CD4-positive, alpha-beta T cell (primary cell): ENCODE results near the gene SNX7. TPM values are rescaled to one million over a fixed set of nuclear protein-coding genes. Genes with fewer than 3 reads are reported as not detected.

Source experiments
- ATAC-seq: fragments of 200-7000 bp; cut with Tn5 transposase; one replicate; pipeline ENCODE4 v1.10.0; 2022; ENCODE audit warnings: mild to moderate bottlenecking; ENCODE audit not compliant: poor library complexity
- CTCF ChIA-PET: fragments of 350-600 bp; sonication (Branson Sonifier 250); formaldehyde crosslinking; loops from one replicate; lab custom pipeline; 2021; ENCODE audit warnings: antibody characterized with exemption, inconsistent platforms; lab: Charles Lee
- POLR2A ChIA-PET: fragments of 350-600 bp; sonication (Branson Sonifier 250); formaldehyde crosslinking; loops from one replicate; lab custom pipeline; 2021; ENCODE audit warnings: antibody characterized with exemption, inconsistent platforms; lab: Charles Lee
- DNase-seq, 14 experiments: peaks; one replicate each; pipeline ENCODE4 v3.0.0-alpha.2; 2013 to 2020; ENCODE audit warnings: mixed read lengths in 2 of 14
- H3K27ac ChIP-seq, 2 donors: one replicate each; pipeline versions ENCODE4 v1.5.1 to v1.7.0; 2013; ENCODE audit warnings: low read length in 2 of 2, low read depth in 1 of 2, mild to moderate bottlenecking in 1 of 2
- H3K27me3 ChIP-seq, 2 experiments: 1 replicate in 1 of 2; 2 replicates in 1 of 2; pipeline versions ENCODE4 v1.6.1 to v1.7.0; 2013; ENCODE audit warnings: low read length in 2 of 2, control low read depth in 1 of 2, mild to moderate bottlenecking in 1 of 2, moderate library complexity in 1 of 2; ENCODE audit not compliant: insufficient read depth in 2 of 2, control insufficient read depth in 1 of 2
- H3K36me3 ChIP-seq: one replicate; pipeline ENCODE4 v1.6.1; 2013; ENCODE audit warnings: low read length, control low read depth; ENCODE audit not compliant: insufficient read depth
- H3K4me1 ChIP-seq: one replicate; pipeline ENCODE4 v1.6.1; 2013; ENCODE audit warnings: low read length, control low read depth; ENCODE audit not compliant: insufficient read depth
- H3K4me3 ChIP-seq: one replicate; pipeline ENCODE4 v1.5.1; 2013; ENCODE audit warnings: mild to moderate bottlenecking, low read length, moderate library complexity
- H3K9me3 ChIP-seq, 2 experiments: 1 replicate in 1 of 2; 2 replicates in 1 of 2; pipeline versions ENCODE4 v1.6.1 to v1.7.0; 2013; ENCODE audit warnings: low read length in 2 of 2, mild to moderate bottlenecking in 2 of 2, control low read depth in 1 of 2, moderate library complexity in 1 of 2; ENCODE audit not compliant: control insufficient read depth in 1 of 2, insufficient read depth in 1 of 2
- H3K27ac Mint-ChIP-seq: one replicate; pipeline ENCODE4 v1.8.0; 2020; ENCODE audit warnings: mixed read lengths
- H3K27me3 Mint-ChIP-seq: one replicate; pipeline ENCODE4 v1.8.0; 2021; ENCODE audit warnings: mixed read lengths
- H3K36me3 Mint-ChIP-seq: one replicate; pipeline ENCODE4 v1.8.0; 2021; ENCODE audit warnings: low read depth, mixed read lengths
- H3K4me1 Mint-ChIP-seq: one replicate; pipeline ENCODE4 v1.8.0; 2021; ENCODE audit warnings: low read depth, mixed read lengths
- H3K4me3 Mint-ChIP-seq: one replicate; pipeline ENCODE4 v1.8.0; 2020; ENCODE audit warnings: mild to moderate bottlenecking, mixed read lengths
- H3K9me3 Mint-ChIP-seq: one replicate; pipeline ENCODE4 v1.8.0; 2020; ENCODE audit warnings: mixed read lengths
- CTCF ChIP-seq: fragments of 200-600 bp; IDR thresholded peaks from one replicate; pipeline ENCODE4 v1.8.0; 2022; ENCODE audit warnings: antibody characterized with exemption, mild to moderate bottlenecking
- intact Hi-C, 2 experiments: fragments of 100-400 bp; cut with DNase I in 1 of 2; cut with micrococcal nuclease in 1 of 2; formaldehyde crosslinking; loops; one replicate each; pipeline versions ENCODE4 v1.15.1 to v1.9.0; 2023 to 2025; cut with DNase I, micrococcal nuclease
- total RNA-seq, 174 experiments: library from RNA in 2 of 174; stranded (reverse) in 2 of 174; gene quantifications; one replicate each; pipeline ENCODE4 v1.2.3 and lab custom pipeline; 2021 to 2026

Gene SNX7
- total RNA-seq, 2 experiments from 2014 or later = not detected

DNA sequence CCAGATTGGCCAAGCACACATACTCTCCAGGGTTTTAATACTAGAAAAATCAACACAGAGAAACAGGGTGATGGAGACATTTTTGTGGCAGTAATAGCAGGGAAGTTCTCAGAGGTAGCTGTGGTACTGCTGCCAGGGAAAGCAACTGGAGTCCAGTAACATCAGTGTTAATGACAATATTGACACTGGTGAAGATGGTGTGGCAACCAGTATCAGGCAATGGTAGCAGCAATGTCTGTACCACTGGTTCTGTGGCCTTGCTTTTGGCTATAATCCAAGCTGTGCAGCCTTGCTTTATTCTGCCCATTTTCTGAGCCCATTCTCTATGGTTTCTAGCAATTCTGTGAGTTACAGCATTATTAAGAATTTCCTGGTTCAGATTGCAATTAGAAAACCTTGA lies 1.6 kb upstream of the SNX7 start:
- no peak overlapping the region for H3K27ac Mint-ChIP-seq
- H3K27me3 ChIP-seq = peaks cover 23 to 37% of the 10 kb centered on the region in 2 experiments
- no peak for TF ChIP-seq CTCF
- DNase-seq (no peak), ATAC-seq (no peak)
- peaks cover 56% of the 10 kb centered on the region for H3K27me3 Mint-ChIP-seq
- H3K4me3 Mint-ChIP-seq = no peak overlapping the region
- H3K4me1 Mint-ChIP-seq = peaks cover 18% of the 10 kb centered on the region
- CTCF ChIA-PET = no interaction called here
- no peak overlapping the region for H3K4me3 ChIP-seq
- POLR2A ChIA-PET = no interaction called here
- intact Hi-C loops = no loop called here
- H3K4me1 ChIP-seq = peaks cover 13% of the 10 kb centered on the region
- H3K9me3 ChIP-seq = peaks cover 0 to 3% of the 10 kb centered on the region in 2 experiments
- H3K27ac ChIP-seq = no peak overlapping the region
- H3K36me3 ChIP-seq = no peaks in the 10 kb centered on the region
- H3K36me3 Mint-ChIP-seq = no peaks in the 10 kb centered on the region
- peaks cover 2% of the 10 kb centered on the region for H3K9me3 Mint-ChIP-seq

- Mint-ChIP-seq H3K27ac (no peak overlapping the region), H3K4me3 (peak overlapping the region; percentile 68), H3K4me1 (peaks cover 18% of the 10 kb centered on the region), H3K36me3 (no peaks in the 10 kb centered on the region), H3K27me3 (peaks cover 63% of the 10 kb centered on the region), H3K9me3 (no peaks in the 10 kb centered on the region)
- peaks cover 23 to 37% of the 10 kb centered on the region in 2 experiments for H3K27me3 ChIP-seq
- H3K9me3 ChIP-seq = no peaks in the 10 kb centered on the region
- POLR2A ChIA-PET = no interaction called here
- H3K4me1 ChIP-seq = peaks cover 13% of the 10 kb centered on the region
- no peak for DNase-seq
- ATAC-seq = no peak
- H3K4me3 ChIP-seq = peak overlapping the region; percentile 31
- no peaks in the 10 kb centered on the region for H3K36me3 ChIP-seq
- CTCF ChIA-PET = no interaction called here
- intact Hi-C loops = no loop called here
- no peak overlapping the region for H3K27ac ChIP-seq
- no peak for TF ChIP-seq CTCF
These were observed 479 bp upstream of the SNX7 start for GRCh38 chr1:98660940-98661543.

- no peak for TF ChIP-seq CTCF
- Mint-ChIP-seq H3K27me3 (peaks cover 74% of the 10 kb centered on the region), H3K4me1 (peaks cover 18% of the 10 kb centered on the region), H3K4me3 (peak overlapping the region; percentile 83), H3K9me3 (no peaks in the 10 kb centered on the region), H3K27ac (no peak overlapping the region), H3K36me3 (no peaks in the 10 kb centered on the region)
- no peaks in the 10 kb centered on the region for H3K36me3 ChIP-seq
- intact Hi-C loops = no loop called here
- peak overlapping the region; percentile 51 for H3K4me3 ChIP-seq
- ATAC-seq (no peak), DNase-seq (no peak)
- H3K27ac ChIP-seq = no peak overlapping the region
- POLR2A ChIA-PET = no interaction called here
- CTCF ChIA-PET = no interaction called here
- H3K27me3 ChIP-seq = peaks cover 23 to 37% of the 10 kb centered on the region in 2 experiments
- H3K9me3 ChIP-seq = no peaks in the 10 kb centered on the region
- peaks cover 13% of the 10 kb centered on the region for H3K4me1 ChIP-seq
These were observed 792 bp downstream of the SNX7 start for GRCh38 chr1:98662356-98662670.
